Measurements from ENCODE around the gene PNMA8B.

DNA sequence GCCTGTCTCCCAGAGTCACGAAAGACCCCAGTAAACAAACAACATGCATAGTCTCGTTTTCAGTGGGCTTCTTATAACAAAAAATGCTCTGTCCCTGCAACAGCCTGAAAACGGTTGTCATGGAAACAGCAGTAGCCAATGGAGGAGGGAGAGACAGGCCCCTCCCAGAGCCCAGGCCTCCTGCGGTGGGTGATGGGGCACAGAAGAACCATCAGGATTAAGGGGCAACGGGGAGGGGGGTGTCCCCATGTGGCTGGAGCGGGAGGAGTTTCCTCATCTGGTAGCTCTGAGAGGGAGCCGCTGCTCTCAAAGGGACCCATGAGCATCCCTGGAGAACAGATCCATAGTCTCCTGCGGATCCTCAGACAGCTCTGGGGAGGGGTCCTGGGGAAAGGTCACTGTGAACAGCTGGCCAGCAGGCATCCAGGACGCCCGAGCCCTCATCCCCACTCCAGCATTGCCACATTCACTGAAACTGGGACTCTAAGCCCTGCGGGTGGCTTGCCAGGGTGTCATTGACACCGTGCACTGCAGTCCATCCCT is 37.5 kb upstream of the PNMA8B start:
- no peak for TF ChIP-seq EZH2 (IDR thresholded peaks at IDR 0.05; ENCODE audit: insufficient read depth, poor library complexity, severe bottlenecking)
- TF ChIP-seq EZH2phosphoT487 (IDR thresholded peaks at IDR 0.05; ENCODE audit: insufficient read depth, low read depth), result no peak
